Ovary (tissue), 9 donors: ENCODE data around the gene GP5. TPM values are rescaled to one million over a fixed set of nuclear protein-coding genes. Genes with fewer than 3 reads are reported as not detected.

Experiments
- DNase-seq, 5 donors: peaks; one replicate each; pipeline ENCODE4 v3.0.0-alpha.2; 2019 to 2020
- H3K27ac ChIP-seq, 2 donors: fragments of 200-600 bp; one replicate each; pipeline versions ENCODE4 v1.5.1 to v1.8.0; 2019 to 2022
- H3K27me3 ChIP-seq: fragments of 200-600 bp; one replicate; pipeline ENCODE4 v1.8.0; 2022
- H3K36me3 ChIP-seq: fragments of 200-600 bp; sonication (generic); one replicate; pipeline ENCODE4 v1.5.1; 2019
- H3K4me1 ChIP-seq: one replicate; pipeline ENCODE4 v1.8.1; 2013; ENCODE audit warnings: mild to moderate bottlenecking, moderate library complexity; ENCODE audit not compliant: insufficient read depth
- H3K4me3 ChIP-seq: fragments of 200-600 bp; sonication (generic); one replicate; pipeline ENCODE4 v1.5.1; 2017
- H3K9me3 ChIP-seq, 2 donors: fragments of 200-600 bp in 1 of 2; sonication (generic) in 1 of 2; one replicate each; pipeline versions ENCODE4 v1.5.1 to v1.8.1; 2013 to 2019; ENCODE audit warnings: mild to moderate bottlenecking in 1 of 2, moderate library complexity in 1 of 2
- EP300 ChIP-seq: sonication (generic); formaldehyde crosslinking; IDR thresholded peaks from one replicate; pipeline ENCODE4 v1.6.1; 2017; ENCODE audit warnings: antibody characterized with exemption
- POLR2A ChIP-seq: fragments of 450-650 bp; IDR thresholded peaks from one replicate; pipeline ENCODE4 v1.6.1; 2017; ENCODE audit warnings: antibody characterized with exemption, mild to moderate bottlenecking, moderate library complexity
- WGBS, 3 donors: extraction: QIAGEN DNeasy Blood & Tissue Kit in 1 of 3; methylation state at CpG; one replicate each; pipeline versions ENCODE4 v1.1.5 to v1.1.7; 2013 to 2017; 5-methylcytosine and 5-hydroxymethylcytosine counted together
- intact Hi-C, 4 donors: fragments of 100-400 bp; cut with DNase I; formaldehyde crosslinking; loops; one replicate each; pipeline versions ENCODE4 v1.11.0 to v1.15.1; 2022 to 2023
- polyA plus RNA-seq, 2 donors: library from polyadenylated mRNA; stranded (reverse); fragments of 200-250 nt in 1 of 2; fragments of 350-450 nt in 1 of 2; fragmentation: Illumina TruSeq in 1 of 2; extraction: RNeasy Lipid Tissue Mini Kit (QIAGEN cat#74804) in 1 of 2; gene quantifications; one replicate each; pipeline ENCODE4 v1.2.3, GENCODE V29; 2013 to 2014
- total RNA-seq, 7 donors: library from RNA; depleted of rRNA in 2 of 7; stranded (reverse); fragments of >200 nt in 2 of 7; fragmentation: NEBNext Ultra II Directional in 3 of 7; extraction: Animal tissue kit (Norgen Biotek cat#: 25700) in 3 of 7; gene quantifications; one replicate each; pipeline versions ENCODE4 v1.1.0 to v1.2.4, GENCODE V29; 2016 to 2023
- TF ChIP-seq, protein P1 (sequence below), 3 donors: fragments of 450-650 bp in 2 of 3; fragments of 200-600 bp in 1 of 3; IDR thresholded peaks; one replicate each; pipeline versions ENCODE4 v1.5.1 to v1.8.0; 2016 to 2022; ENCODE audit warnings: antibody characterized with exemption in 3 of 3, mild to moderate bottlenecking in 1 of 3
- donor health status: DM: no; HTN: no; CAD: no; lungs with moderate emphysema.
- donor health status: DM: no; HTN: no; CAD: no.
- donor health status: Bipolar disorder and iron deficiency.
- donor health status: DM: yes; HTN: yes; CAD: no.
- donor health status: DM: no; HTN: no; CAD: no.
- donor health status: DM: yes; HTN: yes; CAD: no.

GP5 gene
- total and polyA plus RNA-seq, 9 donors = 0.13 to 1.1 (median 0.38) TPM; not detected in 1

DNA sequence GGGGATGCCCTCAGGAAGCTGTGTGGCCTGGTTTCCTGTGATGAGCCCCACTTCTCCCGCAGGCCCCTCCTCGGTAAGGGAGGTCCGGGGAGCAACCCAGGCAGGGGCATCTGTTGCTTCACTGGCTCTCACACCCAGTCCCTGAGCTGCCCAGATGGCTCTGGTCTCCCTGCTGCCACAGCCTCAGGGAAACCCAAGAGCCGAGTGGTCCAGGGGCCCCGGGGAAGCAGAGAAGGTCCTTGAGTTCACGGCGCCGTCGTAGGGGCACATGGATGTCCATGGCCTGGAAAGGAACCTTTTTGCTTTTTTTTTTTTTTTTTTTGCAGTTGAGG, 16.2 kb downstream of the GP5 start:
- 78 to 89% (median 87%) methylated on average over 9 of the region's 9 CpGs for WGBS, 3 donors
- DNase-seq = no peak
- H3K9me3 ChIP-seq = no peaks in the 10 kb centered on the region
- H3K36me3 ChIP-seq = no peaks in the 10 kb centered on the region
- no peak overlapping the region for H3K27ac ChIP-seq
- H3K27me3 ChIP-seq = no peaks in the 10 kb centered on the region
- intact Hi-C loops = no loop called here
- H3K4me3 ChIP-seq = no peak overlapping the region
- H3K4me1 ChIP-seq = no peaks in the 10 kb centered on the region
- TF ChIP-seq, protein P1, sequence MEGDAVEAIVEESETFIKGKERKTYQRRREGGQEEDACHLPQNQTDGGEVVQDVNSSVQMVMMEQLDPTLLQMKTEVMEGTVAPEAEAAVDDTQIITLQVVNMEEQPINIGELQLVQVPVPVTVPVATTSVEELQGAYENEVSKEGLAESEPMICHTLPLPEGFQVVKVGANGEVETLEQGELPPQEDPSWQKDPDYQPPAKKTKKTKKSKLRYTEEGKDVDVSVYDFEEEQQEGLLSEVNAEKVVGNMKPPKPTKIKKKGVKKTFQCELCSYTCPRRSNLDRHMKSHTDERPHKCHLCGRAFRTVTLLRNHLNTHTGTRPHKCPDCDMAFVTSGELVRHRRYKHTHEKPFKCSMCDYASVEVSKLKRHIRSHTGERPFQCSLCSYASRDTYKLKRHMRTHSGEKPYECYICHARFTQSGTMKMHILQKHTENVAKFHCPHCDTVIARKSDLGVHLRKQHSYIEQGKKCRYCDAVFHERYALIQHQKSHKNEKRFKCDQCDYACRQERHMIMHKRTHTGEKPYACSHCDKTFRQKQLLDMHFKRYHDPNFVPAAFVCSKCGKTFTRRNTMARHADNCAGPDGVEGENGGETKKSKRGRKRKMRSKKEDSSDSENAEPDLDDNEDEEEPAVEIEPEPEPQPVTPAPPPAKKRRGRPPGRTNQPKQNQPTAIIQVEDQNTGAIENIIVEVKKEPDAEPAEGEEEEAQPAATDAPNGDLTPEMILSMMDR (IDR thresholded peaks at IDR 0.05) = no peak
- TF ChIP-seq POLR2A (no peak), EP300 (no peak)

DNA sequence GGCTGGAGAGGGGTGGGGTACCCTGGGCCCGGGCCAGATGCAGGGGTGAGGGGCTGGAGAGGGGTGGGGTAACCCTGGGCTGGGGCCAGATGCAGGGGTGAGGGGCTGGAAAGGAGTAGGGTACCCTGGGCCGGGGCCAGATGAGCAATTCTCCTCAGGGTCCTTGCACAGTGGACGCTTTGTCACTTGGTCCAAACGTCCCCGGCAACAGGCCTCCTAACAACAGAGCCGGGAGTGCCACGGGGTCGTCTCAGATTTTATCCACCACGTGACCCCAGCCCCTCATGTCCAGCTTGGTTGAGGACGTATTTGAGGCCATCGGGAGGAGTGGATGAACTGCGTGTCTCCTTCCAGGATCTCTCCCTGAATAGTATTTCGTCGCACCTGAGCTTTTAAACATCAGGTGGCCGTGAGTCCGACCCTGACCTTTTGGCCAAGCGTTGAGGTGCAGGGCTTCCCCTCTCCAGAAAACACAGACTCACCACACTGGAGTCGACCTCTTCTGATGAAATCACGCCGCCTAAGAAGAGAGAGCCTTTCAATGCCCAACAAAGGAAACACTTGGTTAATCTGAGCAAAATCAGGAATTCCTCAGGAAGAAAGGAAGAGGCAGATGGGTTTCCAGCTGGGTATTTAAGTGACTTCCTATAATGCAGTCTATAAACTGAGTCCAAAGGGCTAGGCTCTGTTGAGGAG, 16.7 kb downstream of the GP5 start:
- no peaks in the 10 kb centered on the region for H3K9me3 ChIP-seq
- H3K36me3 ChIP-seq = no peaks in the 10 kb centered on the region
- no peaks in the 10 kb centered on the region for H3K27me3 ChIP-seq
- no peak overlapping the region for H3K27ac ChIP-seq
- WGBS, 3 donors = 82 to 86% (median 82%) methylated on average over 19 to 20 of the region's 20 CpGs
- H3K4me1 ChIP-seq = no peaks in the 10 kb centered on the region
- H3K4me3 ChIP-seq = no peak overlapping the region
- TF ChIP-seq EP300 (no peak), POLR2A (no peak)
- peak in 1 of 5 donors; percentile 18 for DNase-seq
- intact Hi-C loops = no loop called here

DNA sequence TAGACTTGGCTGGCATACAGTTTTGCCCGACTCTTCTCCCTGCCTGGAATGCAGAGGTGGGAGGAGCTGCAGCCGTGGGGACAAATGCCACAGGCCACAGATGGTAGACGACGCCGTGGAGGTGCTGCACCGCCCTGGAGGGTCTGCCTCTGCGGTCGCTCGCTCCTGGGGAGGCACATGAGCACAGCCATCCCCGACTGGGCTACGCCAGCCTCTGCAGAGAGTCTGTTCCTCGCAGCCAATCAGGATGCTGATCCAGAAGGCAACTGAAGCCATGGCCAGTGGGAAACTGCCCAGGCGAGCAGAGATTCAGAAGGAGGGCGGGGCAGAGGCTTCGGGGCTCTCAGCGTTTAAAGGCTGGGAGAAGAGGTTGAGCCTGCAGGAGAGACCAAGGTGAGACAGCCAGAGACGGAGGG, 17.6 kb downstream of the GP5 start:
- peak in 1 of 5 donors; percentile 22 for DNase-seq
- Histone ChIP-seq H3K36me3 (no peaks in the 10 kb centered on the region), H3K9me3 (no peaks in the 10 kb centered on the region), H3K4me1 (no peaks in the 10 kb centered on the region), H3K27me3 (no peaks in the 10 kb centered on the region), H3K4me3 (no peak overlapping the region), H3K27ac (no peak overlapping the region)
- intact Hi-C loops = no loop called here
- TF ChIP-seq EP300 (no peak), POLR2A (no peak)
- TF ChIP-seq, protein P1 (IDR thresholded peaks at IDR 0.05) = no peak
- WGBS, 3 donors = 48 to 56% (median 51%) methylated on average over 17 of the region's 17 CpGs

DNA sequence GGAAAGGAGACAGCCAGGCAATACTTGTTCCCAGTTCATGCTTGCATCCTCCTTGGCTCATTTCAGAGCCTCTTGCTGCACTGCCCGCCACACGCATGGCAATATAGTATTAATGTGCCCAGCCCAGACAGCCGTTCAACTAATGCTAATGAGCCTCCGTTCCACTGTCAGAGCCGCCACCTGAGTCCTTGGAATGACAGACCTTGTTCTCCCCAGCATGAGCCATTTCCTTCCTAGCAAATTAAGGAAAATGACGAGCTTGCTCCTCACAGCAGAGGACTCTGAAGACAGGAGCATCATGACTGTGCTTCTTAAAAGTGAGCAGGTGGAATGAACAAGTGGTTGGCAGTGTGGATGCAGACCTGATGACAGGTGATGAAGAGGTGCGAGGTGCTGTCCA, 18.7 kb downstream of the GP5 start:
- intact Hi-C loops = no loop called here
- WGBS, 3 donors = 80 to 85% (median 82%) methylated on average over 7 of the region's 7 CpGs
- DNase-seq = peak in 1 of 5 donors; percentile 7
- Histone ChIP-seq H3K36me3 (no peaks in the 10 kb centered on the region), H3K4me1 (no peaks in the 10 kb centered on the region), H3K27ac (no peak overlapping the region), H3K4me3 (no peak overlapping the region), H3K9me3 (no peaks in the 10 kb centered on the region), H3K27me3 (no peaks in the 10 kb centered on the region)
- TF ChIP-seq, protein P1 (IDR thresholded peaks at IDR 0.05) = no peak
- TF ChIP-seq POLR2A = no peak
- TF ChIP-seq EP300 = no peak

DNA sequence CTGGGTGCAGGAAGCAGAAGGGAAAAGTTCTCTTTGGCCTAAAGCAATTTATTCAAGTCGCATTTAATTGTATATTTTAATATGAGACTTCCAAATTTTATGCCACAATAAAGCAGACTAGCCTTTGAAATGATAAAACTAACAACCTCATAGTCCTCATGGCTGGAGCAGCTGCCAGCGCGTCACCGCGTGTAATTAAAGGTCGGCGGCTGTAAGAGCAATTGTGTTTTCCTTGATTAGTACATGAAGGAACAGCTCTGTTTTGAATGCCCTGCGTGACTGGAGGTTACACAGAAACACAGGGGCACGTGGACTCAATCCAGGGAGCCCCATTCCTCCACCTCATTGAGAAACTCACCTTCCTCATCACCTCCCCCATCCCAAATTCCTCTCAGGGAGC, 19.4 kb downstream of the GP5 start:
- Histone ChIP-seq H3K9me3 (no peaks in the 10 kb centered on the region), H3K4me3 (no peak overlapping the region), H3K27me3 (no peaks in the 10 kb centered on the region), H3K36me3 (no peaks in the 10 kb centered on the region), H3K4me1 (no peaks in the 10 kb centered on the region), H3K27ac (no peak overlapping the region)
- peak in 1 of 5 donors; percentile 7 for DNase-seq
- TF ChIP-seq POLR2A = no peak
- WGBS, 3 donors = 80 to 83% (median 81%) methylated on average over 9 of the region's 9 CpGs
- intact Hi-C loops = no loop called here
